GM12878 (cell line): ENCODE data around the gene LSM11.

ENCODE experiments used
- BCL3 ChIP-seq: IDR thresholded peaks from 2 replicates; pipeline ENCODE4 v1.6.1; 2011; ENCODE audit warnings: borderline replicate concordance, low read depth, mild to moderate bottlenecking, moderate library complexity, low read length; ENCODE audit not compliant: insufficient read depth, poor library complexity, severe bottlenecking
- CHD1 ChIP-seq: IDR thresholded peaks from 2 replicates; pipeline ENCODE4 v1.6.1; 2012; ENCODE audit warnings: low read depth, low read length, improper control_type of control experiment
- MXI1 ChIP-seq: fragments of 150-350 bp; IDR thresholded peaks from 2 replicates; pipeline ENCODE4 v1.6.1; 2011; ENCODE audit warnings: low read depth, mild to moderate bottlenecking, inconsistent platforms, low read length, improper control_type of control experiment
- POLR2AphosphoS5 ChIP-seq: IDR thresholded peaks from 2 replicates; pipeline ENCODE4 v1.6.1; 2011; ENCODE audit warnings: mild to moderate bottlenecking, low read length, inconsistent platforms
- ZNF24 ChIP-seq: fragments of 450-650 bp; IDR thresholded peaks from 2 replicates; pipeline ENCODE4 v1.6.1; 2017; ENCODE audit warnings: antibody characterized with exemption, mild to moderate bottlenecking
- TF ChIP-seq, protein P1 (sequence below), 3 experiments: IDR thresholded peaks in 2 of 3; conservative IDR thresholded peaks in 1 of 3; 2 replicates each; pipeline ENCODE4 v1.5.1; 2011; ENCODE audit warnings: low read depth in 3 of 3, low read length in 3 of 3, mild to moderate bottlenecking in 3 of 3, control low read depth in 2 of 3, moderate library complexity in 2 of 3, inconsistent platforms in 1 of 3, mixed read lengths in 1 of 3; ENCODE audit not compliant: control insufficient read depth in 2 of 3, insufficient read depth in 1 of 3; ENCODE audit errors: extremely low read depth in 1 of 3

GRCh38 chr5:157749462-157749799 lies 5.9 kb downstream of the LSM11 start:
- TF ChIP-seq POLR2AphosphoS5 (no peak), ZNF24 (no peak), BCL3 (no peak), MXI1 (no peak), CHD1 (no peak)
- TF ChIP-seq, protein P1, sequence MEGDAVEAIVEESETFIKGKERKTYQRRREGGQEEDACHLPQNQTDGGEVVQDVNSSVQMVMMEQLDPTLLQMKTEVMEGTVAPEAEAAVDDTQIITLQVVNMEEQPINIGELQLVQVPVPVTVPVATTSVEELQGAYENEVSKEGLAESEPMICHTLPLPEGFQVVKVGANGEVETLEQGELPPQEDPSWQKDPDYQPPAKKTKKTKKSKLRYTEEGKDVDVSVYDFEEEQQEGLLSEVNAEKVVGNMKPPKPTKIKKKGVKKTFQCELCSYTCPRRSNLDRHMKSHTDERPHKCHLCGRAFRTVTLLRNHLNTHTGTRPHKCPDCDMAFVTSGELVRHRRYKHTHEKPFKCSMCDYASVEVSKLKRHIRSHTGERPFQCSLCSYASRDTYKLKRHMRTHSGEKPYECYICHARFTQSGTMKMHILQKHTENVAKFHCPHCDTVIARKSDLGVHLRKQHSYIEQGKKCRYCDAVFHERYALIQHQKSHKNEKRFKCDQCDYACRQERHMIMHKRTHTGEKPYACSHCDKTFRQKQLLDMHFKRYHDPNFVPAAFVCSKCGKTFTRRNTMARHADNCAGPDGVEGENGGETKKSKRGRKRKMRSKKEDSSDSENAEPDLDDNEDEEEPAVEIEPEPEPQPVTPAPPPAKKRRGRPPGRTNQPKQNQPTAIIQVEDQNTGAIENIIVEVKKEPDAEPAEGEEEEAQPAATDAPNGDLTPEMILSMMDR (IDR thresholded peaks at IDR 0.05 in 2 of 3, conservative IDR thresholded peaks at IDR 0.05 in 1 of 3; ENCODE audit: control insufficient read depth in 2 of 3, extremely low read depth in 1 of 3, insufficient read depth in 1 of 3, low read depth in 3 of 3, low read length in 3 of 3): no peak
